Heart right ventricle (tissue), 16 donors: ENCODE data around the gene MTNR1A. TPM values are rescaled to one million over a fixed set of nuclear protein-coding genes. Genes with fewer than 3 reads are reported as not detected.

Experiments
- ATAC-seq, 8 donors: fragments of 200-7000 bp; cut with Tn5 transposase; one replicate each; pipeline ENCODE4 v1.9.1; 2020; ENCODE audit warnings: mild to moderate bottlenecking in 8 of 8, moderate library complexity in 8 of 8, moderate number of reproducible peaks in 1 of 8
- DNase-seq, 2 donors: peaks; one replicate each; pipeline ENCODE4 v3.0.0-alpha.2; 2020
- H3K27ac ChIP-seq, 10 donors: fragments of 200-600 bp; sonication (generic) in 2 of 10; one replicate each; pipeline versions ENCODE4 v1.5.0 to v1.8.0; 2020 to 2022; ENCODE audit warnings: mild to moderate bottlenecking in 3 of 10
- H3K27me3 ChIP-seq, 7 donors: fragments of 200-600 bp; one replicate each; pipeline ENCODE4 v1.8.0; 2021 to 2022; ENCODE audit warnings: mild to moderate bottlenecking in 2 of 7
- H3K36me3 ChIP-seq, 9 donors: fragments of 200-600 bp; sonication (generic) in 1 of 9; one replicate each; pipeline versions ENCODE4 v1.5.0 to v1.8.0; 2020 to 2022; ENCODE audit warnings: mild to moderate bottlenecking in 2 of 9
- H3K4me1 ChIP-seq, 9 donors: fragments of 200-600 bp; sonication (generic) in 1 of 9; one replicate each; pipeline versions ENCODE4 v1.5.0 to v1.8.0; 2020 to 2022; ENCODE audit warnings: mild to moderate bottlenecking in 4 of 9
- H3K4me3 ChIP-seq, 10 donors: fragments of 200-600 bp; sonication (generic) in 2 of 10; one replicate each; pipeline versions ENCODE4 v1.5.0 to v1.8.0; 2020 to 2022; ENCODE audit warnings: mild to moderate bottlenecking in 7 of 10, moderate library complexity in 2 of 10
- H3K9me3 ChIP-seq, 11 donors: fragments of 200-600 bp in 10 of 11; sonication (generic) in 2 of 11; one replicate each; pipeline versions ENCODE4 v1.5.0 to v1.8.0; 2013 to 2022; ENCODE audit warnings: mild to moderate bottlenecking in 2 of 11, control low read depth in 1 of 11, moderate library complexity in 1 of 11
- WGBS, 2 donors: extraction: QIAGEN DNeasy Blood & Tissue Kit; methylation state at CpG; one replicate each; pipeline ENCODE4 v1.1.7; 2013; ENCODE audit warnings: inconsistent platforms in 1 of 2; 5-methylcytosine and 5-hydroxymethylcytosine counted together
- intact Hi-C, 10 donors: fragments of 100-400 bp; cut with DNase I; formaldehyde crosslinking; loops; one replicate each; pipeline versions ENCODE4 v1.11.1 to v1.14.2; 2022
- polyA plus RNA-seq, 2 donors: library from polyadenylated mRNA; stranded (reverse); fragments of 200-250 nt; gene quantifications; one replicate each; pipeline ENCODE4 v1.2.3, GENCODE V29; 2013
- total RNA-seq, 10 donors: library from RNA; stranded (reverse); fragmentation: NEBNext Ultra II Directional in 3 of 10; extraction: Animal tissue kit (Norgen Biotek cat#: 25700) in 3 of 10; gene quantifications; one replicate each; pipeline versions ENCODE4 v1.2.1 to v1.2.4, GENCODE V29; 2021 to 2023
- TF ChIP-seq, protein P1 (sequence below), 9 donors: fragments of 200-600 bp; sonication (generic) in 2 of 9; IDR thresholded peaks; one replicate each; pipeline versions ENCODE4 v1.5.0 to v1.8.0; 2021 to 2022; ENCODE audit warnings: antibody characterized with exemption in 9 of 9, mild to moderate bottlenecking in 5 of 9, moderate library complexity in 1 of 9
- donor health status: Arrhythmogenic right ventricular cardiomyopathy.
- donor health status: ischemic (EF 13 %, LVEDD 7.1; RV severe dilation, severe dysfunction).
- donor health status: healthy with polysubstance abuse.
- donor health status: DM: no; HTN: yes; CAD: no.
- donor health status: DM: no; HTN: no; CAD: no.
- donor health status: ischemic (EF 25% LVEDD 6.9; RV normal size, moderate dysfunction).
- donor health status: ischemic (EF 25% LVEDD 5.7; RV mildly dilated, moderate dysfunction).
- donor health status: healthy.
- donor health status: DM: yes; HTN: yes; CAD: no.
- donor health status: Ischemic cardiomyopathy.
- donor health status: ischemic (EF 35%, LVEDD 5.7; RV mildly dilated, moderate dysfunction).
- donor health status: nonischemic (EF 11% LVEDD 7.7; RV severe dilation, severe dysfunction).
- donor health status: DM: yes; HTN: yes; CAD: no.
- donor health status: PGD.
- donor health status: ischemic (EF 29% LVEDD 5.4; RV normal size, mild dysfunction).
- donor health status: nonischemic (EF 23%, LVEDD 6.1; RV moderate dilation, normal function).

MTNR1A gene
- total and polyA plus RNA-seq, 12 donors = not detected

DNA sequence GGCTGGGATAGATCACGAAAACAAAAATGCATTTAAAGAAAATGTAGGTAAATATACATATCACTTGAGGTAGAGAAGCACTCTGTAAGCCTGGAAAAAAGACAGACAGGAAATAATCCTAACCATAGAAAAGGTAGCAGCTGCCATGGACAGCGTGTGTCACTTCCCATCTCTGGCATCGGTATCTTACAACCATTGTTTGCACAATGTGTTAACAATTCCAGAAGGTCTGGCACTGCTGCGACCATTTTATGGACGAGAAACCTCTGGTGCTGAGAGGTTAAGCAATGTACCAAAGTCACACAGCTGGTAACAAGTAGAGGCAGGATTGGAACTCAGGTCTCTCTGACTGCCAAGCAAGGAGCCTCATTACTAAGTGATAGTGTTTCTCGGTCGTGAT is 1.7 kb upstream of the MTNR1A start:
- Histone ChIP-seq H3K9me3 (peaks cover 0 to 15% (median 0%) of the 10 kb centered on the region in 11 donors), H3K36me3 (no peaks in the 10 kb centered on the region), H3K27me3 (peaks cover 6 to 55% (median 43%) of the 10 kb centered on the region in 7 donors), H3K27ac (no peak overlapping the region), H3K4me3 (no peak overlapping the region), H3K4me1 (peaks cover 0 to 11% (median 4%) of the 10 kb centered on the region in 9 donors)
- ATAC-seq = no peak
- TF ChIP-seq, protein P1, sequence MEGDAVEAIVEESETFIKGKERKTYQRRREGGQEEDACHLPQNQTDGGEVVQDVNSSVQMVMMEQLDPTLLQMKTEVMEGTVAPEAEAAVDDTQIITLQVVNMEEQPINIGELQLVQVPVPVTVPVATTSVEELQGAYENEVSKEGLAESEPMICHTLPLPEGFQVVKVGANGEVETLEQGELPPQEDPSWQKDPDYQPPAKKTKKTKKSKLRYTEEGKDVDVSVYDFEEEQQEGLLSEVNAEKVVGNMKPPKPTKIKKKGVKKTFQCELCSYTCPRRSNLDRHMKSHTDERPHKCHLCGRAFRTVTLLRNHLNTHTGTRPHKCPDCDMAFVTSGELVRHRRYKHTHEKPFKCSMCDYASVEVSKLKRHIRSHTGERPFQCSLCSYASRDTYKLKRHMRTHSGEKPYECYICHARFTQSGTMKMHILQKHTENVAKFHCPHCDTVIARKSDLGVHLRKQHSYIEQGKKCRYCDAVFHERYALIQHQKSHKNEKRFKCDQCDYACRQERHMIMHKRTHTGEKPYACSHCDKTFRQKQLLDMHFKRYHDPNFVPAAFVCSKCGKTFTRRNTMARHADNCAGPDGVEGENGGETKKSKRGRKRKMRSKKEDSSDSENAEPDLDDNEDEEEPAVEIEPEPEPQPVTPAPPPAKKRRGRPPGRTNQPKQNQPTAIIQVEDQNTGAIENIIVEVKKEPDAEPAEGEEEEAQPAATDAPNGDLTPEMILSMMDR (IDR thresholded peaks at IDR 0.05) = no peak
- intact Hi-C loops = no loop called here
- no peak for DNase-seq
- WGBS, 2 donors = 47 to 62% methylated on average over 7 of the region's 7 CpGs

DNA sequence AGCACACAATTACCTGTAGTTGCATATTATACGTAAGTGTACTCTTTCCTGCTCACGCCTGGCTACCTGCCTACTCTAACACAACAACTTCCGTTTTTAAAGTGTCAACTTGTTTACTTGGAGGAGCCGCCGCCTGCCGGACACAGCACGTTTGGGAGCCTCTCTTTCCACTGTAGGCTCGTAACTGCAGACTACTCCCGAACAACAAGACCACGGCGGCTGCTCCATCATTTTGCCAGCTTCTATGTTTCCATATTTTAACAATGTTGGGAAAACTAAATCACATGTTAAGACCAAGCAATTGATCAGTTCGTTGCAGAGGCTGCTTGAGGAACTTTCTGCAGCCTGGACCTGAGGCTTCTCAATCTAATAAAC is 841 bp downstream of the MTNR1A start:
- H3K36me3 ChIP-seq = no peaks in the 10 kb centered on the region
- peak overlapping the region in 5 of 10 donors; percentile 31 to 43 (median 34) for H3K4me3 ChIP-seq
- H3K9me3 ChIP-seq = peaks cover 0 to under 1% (median 0%) of the 10 kb centered on the region in 11 donors
- intact Hi-C loops = no loop called here
- H3K27me3 ChIP-seq = peaks cover 6 to 73% (median 63%) of the 10 kb centered on the region in 7 donors
- H3K4me1 ChIP-seq = peaks cover 0 to 11% (median 4%) of the 10 kb centered on the region in 9 donors
- TF ChIP-seq, protein P1 (IDR thresholded peaks at IDR 0.05) = no peak
- 3 to 4% methylated on average over 12 of the region's 12 CpGs for whole genome bisulfite sequencing, 2 donors
- DNase-seq = no peak
- H3K27ac ChIP-seq = no peak overlapping the region
- ATAC-seq = no peak

DNA sequence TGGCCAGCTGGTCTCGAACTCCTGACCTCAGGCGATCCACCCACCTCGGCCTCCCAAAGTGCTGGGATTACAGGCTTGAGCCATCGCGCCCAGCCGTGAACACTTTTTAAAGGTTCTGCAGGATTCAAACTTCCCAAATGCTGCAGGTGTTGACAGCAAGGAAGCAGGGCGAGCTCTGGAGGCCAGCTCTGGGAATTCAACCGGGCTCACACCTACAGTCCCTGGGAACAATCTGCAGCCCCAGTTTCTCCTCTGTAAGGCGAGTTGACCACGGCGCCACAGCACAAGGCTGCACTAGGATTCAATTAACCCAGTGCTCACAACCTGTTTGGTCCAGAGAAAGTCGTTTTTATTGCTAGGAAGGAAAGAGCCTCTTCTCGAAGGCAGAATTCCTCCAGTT is 1.6 kb downstream of the MTNR1A start:
- no peak overlapping the region for H3K4me3 ChIP-seq
- no peak for DNase-seq
- H3K27ac ChIP-seq = no peak overlapping the region
- 37 to 52% methylated on average over 13 of the region's 13 CpGs for WGBS, 2 donors
- H3K4me1 ChIP-seq = peaks cover 0 to 11% (median 4%) of the 10 kb centered on the region in 9 donors
- H3K9me3 ChIP-seq = no peaks in the 10 kb centered on the region
- peaks cover 6 to 79% (median 65%) of the 10 kb centered on the region in 7 donors for H3K27me3 ChIP-seq
- no peak for ATAC-seq
- TF ChIP-seq, protein P1 (IDR thresholded peaks at IDR 0.05) = no peak
- H3K36me3 ChIP-seq = no peaks in the 10 kb centered on the region
- intact Hi-C loops = no loop called here

DNA sequence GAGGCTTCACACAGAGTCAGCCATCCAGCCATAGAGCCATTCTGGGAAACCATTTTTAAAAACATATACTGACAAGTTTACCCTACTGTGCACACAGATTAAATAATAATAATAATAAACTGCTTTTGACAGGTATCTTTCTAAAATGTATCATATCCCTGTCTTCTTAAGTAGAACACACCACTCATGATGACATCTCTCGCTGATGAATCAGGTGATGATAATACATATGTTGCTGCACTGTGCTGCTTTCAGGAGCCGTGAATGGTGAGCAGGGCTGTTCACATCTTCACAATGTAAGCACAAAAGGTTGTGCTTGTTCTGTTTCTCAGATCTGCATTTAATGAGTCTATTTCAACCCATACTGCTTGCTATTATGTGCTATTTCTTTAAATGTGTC is 3.5 kb downstream of the MTNR1A start:
- no peak overlapping the region for H3K4me3 ChIP-seq
- ATAC-seq = no peak

More for the DNA sequence above, 3.5 kb downstream of the MTNR1A start:
- H3K4me1 ChIP-seq = peaks cover 0 to 11% (median 4%) of the 10 kb centered on the region in 9 donors
- H3K9me3 ChIP-seq = peaks cover 0 to 3% (median 0%) of the 10 kb centered on the region in 11 donors
- DNase-seq = no peak
- peaks cover 6 to 92% (median 69%) of the 10 kb centered on the region in 7 donors for H3K27me3 ChIP-seq
- WGBS, 2 donors = 83 to 87% methylated on average over 2 of the region's 2 CpGs
- TF ChIP-seq, protein P1 (IDR thresholded peaks at IDR 0.05) = no peak
- H3K27ac ChIP-seq = no peak overlapping the region
- intact Hi-C loops = no loop called here
- H3K36me3 ChIP-seq = no peaks in the 10 kb centered on the region
